Epithelial cell of esophagus (primary cell): ENCODE results near the gene KCTD21.

ENCODE experiments used
- DNase-seq: peaks from one replicate; pipeline ENCODE4 v3.0.0; 2010; ENCODE audit warnings: low read depth
- H3K4me3 ChIP-seq: 2 replicates; pipeline ENCODE4 v1.5.1; 2011; ENCODE audit warnings: mild to moderate bottlenecking, low read length, control low read depth
- TF ChIP-seq, protein P1 (sequence below): IDR thresholded peaks from 2 replicates; pipeline ENCODE4 v1.5.1; 2011; ENCODE audit warnings: low read depth, mild to moderate bottlenecking, low read length, control low read depth, inconsistent platforms; ENCODE audit not compliant: insufficient read depth; ENCODE audit errors: missing control alignments

KCTD21 gene

DNA sequence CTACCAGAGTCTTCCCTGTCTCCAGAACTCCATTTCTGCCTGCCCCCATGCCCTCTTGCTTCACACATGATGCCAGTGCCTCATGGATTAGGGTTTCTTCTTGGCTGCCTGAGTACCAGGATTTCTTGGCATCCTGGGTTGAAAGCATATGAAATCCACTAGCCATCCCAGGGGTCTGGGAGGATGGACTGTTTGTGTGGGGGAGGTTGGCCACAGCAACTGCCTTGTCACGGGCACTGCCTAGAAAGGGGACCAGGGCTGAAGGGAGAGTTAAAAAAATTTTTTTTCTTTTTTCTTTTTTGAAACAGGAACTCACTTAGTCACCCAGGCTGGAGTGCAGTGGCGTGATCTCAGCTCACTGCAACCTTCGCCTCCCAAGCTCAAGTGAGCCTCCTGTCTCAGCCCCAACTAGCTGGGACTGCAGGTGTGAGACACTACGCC lies 4.5 kb upstream of the KCTD21 start:
- no peak for DNase-seq

DNA sequence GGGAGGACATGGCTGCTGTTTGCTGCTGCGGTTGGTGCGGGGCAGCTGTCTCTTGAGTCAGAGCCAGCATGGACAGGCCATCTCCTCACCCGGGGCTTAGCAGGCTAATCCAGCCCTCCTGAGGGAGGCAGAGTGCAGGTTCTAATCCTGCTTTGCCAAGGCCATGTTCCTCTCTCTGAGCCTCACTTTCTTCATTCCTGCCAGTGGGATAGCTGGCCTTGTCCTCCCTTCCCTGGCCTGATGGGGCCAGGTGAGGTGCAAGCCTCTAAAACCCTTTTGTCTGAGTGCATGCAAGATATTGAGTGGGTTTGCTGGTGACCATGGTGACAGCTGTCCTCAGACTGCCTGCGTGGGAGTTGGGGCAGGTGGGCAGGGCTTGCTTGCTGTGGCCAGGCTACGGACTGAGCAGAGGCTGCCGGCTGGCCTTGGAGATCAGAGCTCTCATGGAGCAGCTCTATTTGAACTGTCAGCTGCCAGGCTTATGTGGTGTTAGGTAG lies 3.8 kb upstream of the KCTD21 start:
- H3K4me3 ChIP-seq = no peak overlapping the region
- no peak for DNase-seq
- TF ChIP-seq, protein P1, sequence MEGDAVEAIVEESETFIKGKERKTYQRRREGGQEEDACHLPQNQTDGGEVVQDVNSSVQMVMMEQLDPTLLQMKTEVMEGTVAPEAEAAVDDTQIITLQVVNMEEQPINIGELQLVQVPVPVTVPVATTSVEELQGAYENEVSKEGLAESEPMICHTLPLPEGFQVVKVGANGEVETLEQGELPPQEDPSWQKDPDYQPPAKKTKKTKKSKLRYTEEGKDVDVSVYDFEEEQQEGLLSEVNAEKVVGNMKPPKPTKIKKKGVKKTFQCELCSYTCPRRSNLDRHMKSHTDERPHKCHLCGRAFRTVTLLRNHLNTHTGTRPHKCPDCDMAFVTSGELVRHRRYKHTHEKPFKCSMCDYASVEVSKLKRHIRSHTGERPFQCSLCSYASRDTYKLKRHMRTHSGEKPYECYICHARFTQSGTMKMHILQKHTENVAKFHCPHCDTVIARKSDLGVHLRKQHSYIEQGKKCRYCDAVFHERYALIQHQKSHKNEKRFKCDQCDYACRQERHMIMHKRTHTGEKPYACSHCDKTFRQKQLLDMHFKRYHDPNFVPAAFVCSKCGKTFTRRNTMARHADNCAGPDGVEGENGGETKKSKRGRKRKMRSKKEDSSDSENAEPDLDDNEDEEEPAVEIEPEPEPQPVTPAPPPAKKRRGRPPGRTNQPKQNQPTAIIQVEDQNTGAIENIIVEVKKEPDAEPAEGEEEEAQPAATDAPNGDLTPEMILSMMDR = no peak

More for the DNA sequence above, 4.5 kb upstream of the KCTD21 start:
- TF ChIP-seq, protein P1 = no peak
- no peak overlapping the region for H3K4me3 ChIP-seq

DNA sequence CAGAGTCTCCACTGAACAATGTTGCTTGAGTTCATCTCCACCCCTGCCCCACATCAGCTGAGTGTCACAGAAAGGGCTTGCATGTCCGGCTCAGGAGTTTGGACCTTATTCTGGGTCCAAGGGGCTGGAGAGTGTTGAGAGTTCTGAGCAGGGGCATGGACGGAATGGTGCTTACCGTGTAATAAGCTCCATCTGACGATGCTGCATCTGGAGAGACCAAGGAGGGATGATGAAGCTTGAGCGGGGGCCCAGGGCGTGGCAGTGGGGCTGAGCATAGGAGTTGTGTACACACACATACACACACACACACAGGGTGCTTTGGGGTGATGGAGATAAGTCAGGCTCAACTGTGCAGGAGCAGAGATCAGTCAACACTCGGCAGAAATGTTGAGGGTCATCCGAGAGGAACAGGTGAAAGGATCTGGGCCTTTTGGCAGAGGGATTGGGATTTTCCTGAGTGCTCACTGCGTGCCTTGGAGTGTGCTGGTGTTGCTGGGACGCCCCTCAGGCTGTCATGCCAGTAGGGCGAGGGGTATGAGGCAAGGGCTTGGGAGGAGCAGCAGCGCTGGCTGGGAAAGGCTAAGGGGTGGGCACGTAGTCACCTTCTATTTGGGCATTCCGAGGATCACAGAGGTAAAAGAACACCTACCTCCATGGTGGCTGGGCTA lies 2.6 kb upstream of the KCTD21 start:
- TF ChIP-seq, protein P1 = no peak
- no peak overlapping the region for H3K4me3 ChIP-seq
- no peak for DNase-seq

DNA sequence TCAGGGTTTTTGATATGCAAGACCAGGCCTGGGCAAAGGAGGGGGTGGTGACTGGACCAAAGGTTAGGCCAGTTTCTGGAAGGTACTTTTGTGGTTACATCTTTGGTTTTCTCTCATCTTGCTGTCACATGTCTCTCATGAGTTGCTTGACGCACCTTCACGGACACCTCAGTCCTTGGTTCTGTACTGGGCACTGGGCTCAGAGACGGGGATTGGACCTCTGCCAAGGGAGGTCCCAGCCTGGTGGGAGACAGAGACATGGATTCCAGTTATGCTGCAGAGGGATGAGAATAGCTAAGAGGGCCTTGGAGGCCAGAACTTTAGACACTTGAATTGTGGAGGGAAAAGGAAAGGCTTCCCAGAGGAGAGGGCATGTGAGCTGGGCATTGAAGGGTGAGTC lies 1.9 kb upstream of the KCTD21 start:
- TF ChIP-seq, protein P1 = no peak
- H3K4me3 ChIP-seq = no peak overlapping the region
- DNase-seq = no peak

DNA sequence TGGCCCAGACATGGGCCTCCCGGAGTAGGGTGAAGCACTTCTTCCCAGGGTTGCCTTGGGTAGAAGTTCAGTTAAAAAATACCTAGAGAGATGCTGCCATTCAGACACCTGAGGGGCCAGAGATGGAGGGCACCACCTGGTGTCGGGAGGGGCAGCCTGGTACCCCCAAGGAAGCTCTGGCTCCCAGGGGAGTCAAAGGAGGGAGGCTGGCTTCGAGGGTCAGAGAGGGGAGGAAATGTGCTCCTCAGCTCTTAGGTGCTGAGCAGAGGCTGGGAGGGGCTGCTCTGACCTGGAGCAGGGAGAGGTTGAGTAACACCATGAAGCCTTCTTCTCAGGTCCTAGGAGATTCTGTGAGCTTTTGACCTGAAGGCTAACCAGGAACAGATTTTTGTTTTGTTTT lies 1.4 kb upstream of the KCTD21 start:
- peak overlapping the region; percentile 84 for H3K4me3 ChIP-seq
- TF ChIP-seq, protein P1 = no peak
- no peak for DNase-seq

DNA sequence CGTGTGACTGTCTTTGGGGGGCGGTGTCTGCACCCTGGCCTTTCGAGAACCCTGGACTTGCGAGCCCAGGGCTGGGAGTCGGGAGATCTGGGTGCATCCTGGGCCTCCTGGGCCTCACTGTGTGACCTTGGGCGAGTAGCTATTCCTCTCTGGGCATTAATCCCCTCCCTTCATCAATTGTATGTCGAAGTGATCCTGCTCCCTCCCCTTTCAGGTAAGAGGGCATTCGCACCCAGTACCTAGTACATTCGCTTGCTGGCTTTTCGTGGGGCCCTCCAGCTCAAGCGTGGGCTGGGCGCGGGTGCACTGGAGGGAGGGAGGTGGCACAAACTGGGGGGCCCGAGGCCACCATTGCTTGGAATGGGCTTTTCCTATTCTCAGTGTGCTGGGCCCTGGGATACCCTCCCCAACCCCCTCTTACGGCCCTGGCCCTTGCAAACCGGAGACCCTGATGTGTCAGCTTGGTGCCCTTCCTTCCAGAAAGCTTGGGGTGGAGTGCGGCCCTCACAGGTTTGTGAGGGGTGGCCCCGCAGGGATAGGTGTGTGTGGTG lies 823 bp upstream of the KCTD21 start:
- TF ChIP-seq, protein P1 = no peak
- no peak for DNase-seq
- peak overlapping the region; percentile 84 for H3K4me3 ChIP-seq
